ENCODE results near the gene GRIK3.

GRCh38 chr1:36748466-36748865, 285.8 kb downstream of the GRIK3 start:
- TF ChIP-seq POLR2A (IDR thresholded peaks at IDR 0.05) (no peak), CTCF (IDR thresholded peaks at IDR 0.05) (no peak)

Measured in right lobe of liver (tissue), 4 donors.